Measurements from ENCODE around the gene DUOX1.

DNA sequence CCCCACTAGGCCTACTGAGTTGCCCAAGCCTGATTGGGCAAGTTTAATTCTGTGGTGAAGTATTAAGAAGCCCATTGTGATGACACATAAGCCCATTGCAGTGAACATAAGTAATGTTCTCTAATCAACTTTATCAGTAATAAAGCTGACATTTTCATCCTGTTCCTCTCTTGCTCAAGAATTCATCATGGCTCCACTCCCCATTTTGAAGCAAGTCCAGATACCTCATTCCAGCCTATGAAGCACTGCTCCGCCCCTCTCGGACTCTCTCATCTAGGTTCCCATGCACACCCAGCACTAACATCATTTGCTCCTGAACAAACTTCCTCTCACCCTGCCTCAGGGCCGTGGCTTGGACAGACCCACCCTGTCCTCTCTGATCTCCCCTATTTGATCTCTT is 47.5 kb downstream of the DUOX1 start:
- no peak for TF ChIP-seq EZH2phosphoT487 (IDR thresholded peaks at IDR 0.05; ENCODE audit: low read depth)
- TF ChIP-seq, protein P1, sequence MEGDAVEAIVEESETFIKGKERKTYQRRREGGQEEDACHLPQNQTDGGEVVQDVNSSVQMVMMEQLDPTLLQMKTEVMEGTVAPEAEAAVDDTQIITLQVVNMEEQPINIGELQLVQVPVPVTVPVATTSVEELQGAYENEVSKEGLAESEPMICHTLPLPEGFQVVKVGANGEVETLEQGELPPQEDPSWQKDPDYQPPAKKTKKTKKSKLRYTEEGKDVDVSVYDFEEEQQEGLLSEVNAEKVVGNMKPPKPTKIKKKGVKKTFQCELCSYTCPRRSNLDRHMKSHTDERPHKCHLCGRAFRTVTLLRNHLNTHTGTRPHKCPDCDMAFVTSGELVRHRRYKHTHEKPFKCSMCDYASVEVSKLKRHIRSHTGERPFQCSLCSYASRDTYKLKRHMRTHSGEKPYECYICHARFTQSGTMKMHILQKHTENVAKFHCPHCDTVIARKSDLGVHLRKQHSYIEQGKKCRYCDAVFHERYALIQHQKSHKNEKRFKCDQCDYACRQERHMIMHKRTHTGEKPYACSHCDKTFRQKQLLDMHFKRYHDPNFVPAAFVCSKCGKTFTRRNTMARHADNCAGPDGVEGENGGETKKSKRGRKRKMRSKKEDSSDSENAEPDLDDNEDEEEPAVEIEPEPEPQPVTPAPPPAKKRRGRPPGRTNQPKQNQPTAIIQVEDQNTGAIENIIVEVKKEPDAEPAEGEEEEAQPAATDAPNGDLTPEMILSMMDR (IDR thresholded peaks at IDR 0.05; ENCODE audit: low read depth, low read length), result no peak
